B cell (primary cell): ENCODE data around the gene PCDHB13. TPM values are rescaled to one million over a fixed set of nuclear protein-coding genes. Genes with fewer than 3 reads are reported as not detected.
"Not testable (repeated sequence)": the region's sequence is repeated elsewhere in the genome, so short reads cannot be mapped to it uniquely, and the experiment has no call there.

ENCODE experiments used
- ATAC-seq: fragments of 200-7000 bp; cut with Tn5 transposase; one replicate; pipeline ENCODE4 v1.10.0; 2021; ENCODE audit warnings: low read depth, mild to moderate bottlenecking, moderate number of reproducible peaks, moderate library complexity
- CTCF ChIA-PET: fragments of 350-600 bp; sonication (Branson Sonifier 250); formaldehyde crosslinking; loops from one replicate; lab custom pipeline; 2021; ENCODE audit warnings: antibody characterized with exemption, inconsistent platforms; lab: Charles Lee
- POLR2A ChIA-PET: fragments of 350-600 bp; sonication (Branson Sonifier 250); formaldehyde crosslinking; loops from one replicate; lab custom pipeline; 2021; ENCODE audit warnings: antibody characterized with exemption; lab: Charles Lee
- DNase-seq: peaks from one replicate; pipeline ENCODE4 v3.0.0; 2013
- H2AFZ ChIP-seq: 2 replicates; pipeline ENCODE4 v1.6.1; 2012; ENCODE audit warnings: mild to moderate bottlenecking, low read depth, low read length; ENCODE audit not compliant: insufficient read depth, poor library complexity, severe bottlenecking
- H3K27ac ChIP-seq, 2 donors: 1 replicate in 1 of 2; 2 replicates in 1 of 2; pipeline ENCODE4 v1.5.1; 2012 to 2013; ENCODE audit warnings: low read length in 2 of 2, mild to moderate bottlenecking in 2 of 2, moderate library complexity in 1 of 2
- H3K27me3 ChIP-seq, 4 experiments: fragments of 200-600 bp in 1 of 4; sonication (generic) in 1 of 4; replicated peaks in 1 of 4; 1 replicate in 2 of 4; 2 replicates in 2 of 4; pipeline versions ENCODE4 v1.6.1 to v1.7.0; 2013 to 2016; ENCODE audit warnings: low read length in 3 of 4, mild to moderate bottlenecking in 2 of 4, mixed read lengths in 1 of 4, moderate library complexity in 1 of 4; ENCODE audit not compliant: insufficient read depth in 4 of 4, control insufficient read depth in 3 of 4; ENCODE audit errors: control extremely low read depth in 1 of 4
- H3K36me3 ChIP-seq, 2 experiments: replicated peaks in 1 of 2; 1 replicate in 1 of 2; 2 replicates in 1 of 2; pipeline versions ENCODE4 v1.6.1 to v1.7.1; 2013; ENCODE audit warnings: low read length in 1 of 2; ENCODE audit not compliant: insufficient read depth in 2 of 2, control insufficient read depth in 1 of 2; ENCODE audit errors: control extremely low read depth in 1 of 2, extremely low read depth in 1 of 2
- H3K4me1 ChIP-seq, 2 donors: fragments of 200-600 bp in 1 of 2; sonication (generic) in 1 of 2; 1 replicate in 1 of 2; 2 replicates in 1 of 2; pipeline versions ENCODE4 v1.5.1 to v1.6.1; 2013 to 2017; ENCODE audit warnings: low read length in 2 of 2; ENCODE audit not compliant: control insufficient read depth in 2 of 2, insufficient read depth in 2 of 2
- H3K4me2 ChIP-seq: replicated peaks from 2 replicates; pipeline ENCODE3; 2012; ENCODE audit warnings: mild to moderate bottlenecking, low read depth, low read length; ENCODE audit not compliant: poor library complexity, severe bottlenecking
- H3K4me3 ChIP-seq, 5 experiments: fragments of 200-600 bp in 1 of 5; sonication (generic) in 1 of 5; 1 replicate in 3 of 5; 2 replicates in 2 of 5; pipeline versions ENCODE4 v1.5.1 to v1.7.0; 2011 to 2016; ENCODE audit warnings: low read length in 4 of 5, mild to moderate bottlenecking in 4 of 5, low read depth in 2 of 5, control low read depth in 1 of 5, moderate library complexity in 1 of 5; ENCODE audit not compliant: insufficient read depth in 1 of 5; ENCODE audit errors: control extremely low read depth in 1 of 5, extremely low read depth in 1 of 5
- H3K79me2 ChIP-seq: fragments of 200-600 bp; sonication (generic); one replicate; pipeline ENCODE4 v1.6.0; 2016; ENCODE audit warnings: low read length; ENCODE audit not compliant: control insufficient read depth, insufficient read depth
- H3K9ac ChIP-seq: fragments of 200-600 bp; sonication (generic); 2 replicates; pipeline ENCODE4 v1.6.1; 2017; ENCODE audit warnings: mild to moderate bottlenecking, low read length, moderate library complexity
- H3K9me3 ChIP-seq, 3 donors: one replicate each; pipeline versions ENCODE4 v1.6.1 to v1.7.1; 2013; ENCODE audit warnings: low read length in 2 of 3; ENCODE audit not compliant: control insufficient read depth in 2 of 3, insufficient read depth in 1 of 3; ENCODE audit errors: control extremely low read depth in 1 of 3
- H4K20me1 ChIP-seq: 2 replicates; pipeline ENCODE4 v1.6.0; 2012; ENCODE audit warnings: mild to moderate bottlenecking, low read length; ENCODE audit not compliant: insufficient read depth, control insufficient read depth, poor library complexity, severe bottlenecking
- H3K27ac Mint-ChIP-seq: one replicate; pipeline ENCODE4 v1.8.0; 2021; ENCODE audit warnings: mixed read lengths
- H3K27me3 Mint-ChIP-seq: one replicate; pipeline ENCODE4 v1.8.0; 2021; ENCODE audit warnings: mixed read lengths
- H3K4me1 Mint-ChIP-seq: one replicate; pipeline ENCODE4 v1.8.0; 2021; ENCODE audit warnings: mixed read lengths
- H3K4me3 Mint-ChIP-seq: one replicate; pipeline ENCODE4 v1.8.0; 2021; ENCODE audit warnings: mixed read lengths
- H3K9me3 Mint-ChIP-seq: one replicate; pipeline ENCODE4 v1.8.0; 2022; ENCODE audit warnings: mixed read lengths; ENCODE audit not compliant: insufficient read depth
- CTCF ChIP-seq: fragments of 200-600 bp; IDR thresholded peaks from one replicate; pipeline ENCODE4 v1.8.0; 2022; ENCODE audit warnings: antibody characterized with exemption, mild to moderate bottlenecking
- EZH2 ChIP-seq: IDR thresholded peaks from 2 replicates; pipeline ENCODE4 v1.6.1; 2012; ENCODE audit warnings: borderline replicate concordance, low read depth, mild to moderate bottlenecking, moderate library complexity, low read length; ENCODE audit not compliant: insufficient read depth, poor library complexity, severe bottlenecking
- WGBS: methylation state at CpG from one replicate; pipeline ENCODE4 v1.1.5; 2013; ENCODE audit warnings: missing lambda C conversion rate; ENCODE audit not compliant: insufficient coverage; 5-methylcytosine and 5-hydroxymethylcytosine counted together
- intact Hi-C: fragments of 100-400 bp; cut with micrococcal nuclease; formaldehyde crosslinking; loops from one replicate; pipeline ENCODE4 v1.10.0; 2022
- polyA plus RNA-seq: library from polyadenylated mRNA; depleted of rRNA; stranded (reverse); fragments of >200 nt; gene quantifications from 2 replicates; pipeline ENCODE4 v1.2.3, GENCODE V29; 2012
- total RNA-seq, 2 donors: library from RNA; stranded (reverse); fragments of 120-200 nt in 1 of 2; gene quantifications; 1 replicate in 1 of 2; 2 replicates in 1 of 2; pipeline versions ENCODE4 v1.2.3 to v1.2.4, GENCODE V29; 2013 to 2022

PCDHB13 gene
- total and polyA plus RNA-seq, 2 donors (not counting 1 experiment from before 2014, with no cell fraction given): not detected

GRCh38 chr5:141199359-141200235 lies 14.1 kb upstream of the PCDHB13 start, which contains the start of gene PCDHB11:
TSS of gene PCDHB11 (plus strand) at chr5:141199627. CDS start at chr5:141199775, 148 bp downstream.
- WGBS: 47% methylated on average over 15 of the region's 21 CpGs
- no peak within 1 kb of the TSS for H3K4me2 ChIP-seq
- H3K4me3 ChIP-seq: no peak within 1 kb of the TSS
- H3K27ac Mint-ChIP-seq: no peak within 1 kb of the TSS
- no peak for TF ChIP-seq CTCF
- TF ChIP-seq EZH2: no peak
- H3K4me1 Mint-ChIP-seq: no peaks in the 10 kb centered on the region
- no peak for ATAC-seq
- peaks cover 6% of the 10 kb centered on the region for H3K27me3 Mint-ChIP-seq
- no peaks in the 10 kb centered on the region for H3K4me1 ChIP-seq
- peak within 1 kb of the TSS; percentile 16 for H2AFZ ChIP-seq
- H4K20me1 ChIP-seq: no peaks in the 10 kb centered on the region
- H3K9me3 ChIP-seq: peaks cover 4 to 27% (median 16%) of the 10 kb centered on the region in 3 donors
- H3K79me2 ChIP-seq: no peaks in the 10 kb centered on the region
- no peak within 1 kb of the TSS for H3K9ac ChIP-seq
- no peak for DNase-seq
- H3K27me3 ChIP-seq: peaks cover 0 to 8% (median 0%) of the 10 kb centered on the region in 4 experiments
- H3K27ac ChIP-seq: no peak within 1 kb of the TSS
- ChIA-PET CTCF (interaction anchor here (0.8 to 1.4 kb wide), 2 partner anchors 358 to 364 kb away, joined by 3 to 5 read pairs; no protein-coding TSS in a partner anchor), POLR2A (no interaction called here)
- H3K36me3 ChIP-seq: no peaks in the 10 kb centered on the region
- H3K9me3 Mint-ChIP-seq: peaks cover 6% of the 10 kb centered on the region
- intact Hi-C loops: no loop called here
- H3K4me3 Mint-ChIP-seq: no peak within 1 kb of the TSS

GRCh38 chr5:141201126-141201525 lies 12.6 kb upstream of the PCDHB13 start:
- H4K20me1 ChIP-seq, H3K4me3 ChIP-seq, H3K4me1 ChIP-seq, H3K9ac ChIP-seq, H3K4me2 ChIP-seq, H3K4me3 Mint-ChIP-seq, ATAC-seq, DNase-seq, intact Hi-C loops, H3K9me3 Mint-ChIP-seq, H2AFZ ChIP-seq, POLR2A ChIA-PET, H3K36me3 ChIP-seq, H3K79me2 ChIP-seq, H3K27me3 ChIP-seq, H3K27me3 Mint-ChIP-seq, CTCF ChIA-PET, H3K4me1 Mint-ChIP-seq, H3K27ac ChIP-seq, H3K27ac Mint-ChIP-seq: not testable (repeated sequence)
- peaks cover 4 to 25% (median 15%) of the 10 kb centered on the region in 3 donors for H3K9me3 ChIP-seq
- WGBS: 38% methylated on average over 8 of the region's 38 CpGs

GRCh38 chr5:141201646-141202045 lies 12.1 kb upstream of the PCDHB13 start:
- H3K9me3 Mint-ChIP-seq, H2AFZ ChIP-seq, H3K4me1 ChIP-seq, H3K4me2 ChIP-seq, H3K4me3 Mint-ChIP-seq, H3K27me3 Mint-ChIP-seq, H3K27ac Mint-ChIP-seq, H3K79me2 ChIP-seq, H3K27ac ChIP-seq, intact Hi-C loops, H3K9ac ChIP-seq, H3K36me3 ChIP-seq, H3K4me1 Mint-ChIP-seq, CTCF ChIA-PET, H3K27me3 ChIP-seq, H3K4me3 ChIP-seq, DNase-seq, ATAC-seq, H4K20me1 ChIP-seq, POLR2A ChIA-PET: not testable (repeated sequence)
- H3K9me3 ChIP-seq: peaks cover 4 to 25% (median 12%) of the 10 kb centered on the region in 3 donors
- WGBS: 53% methylated on average over 28 of the region's 35 CpGs
